Hematopoietic multipotent progenitor cell treated with erythropoietin and hydrocortisone succinate and interleukin-3 and kit ligand, for 15 days (in vitro differentiated cells): ENCODE measurements around the gene UVSSA.
"Not testable (repeated sequence)": the region's sequence is repeated elsewhere in the genome, so short reads cannot be mapped to it uniquely, and the experiment has no call there.

ENCODE experiments used
- DNase-seq: peaks from one replicate; pipeline ENCODE4 v3.0.0-alpha.2; 2015; ENCODE audit warnings: low spot score

Gene UVSSA

GRCh38 chr4:1330761-1331590 is 16.0 kb upstream of the UVSSA start:
- no peak for DNase-seq

- no peak for DNase-seq
Measured at GRCh38 chr4:1331591-1332353, 15.2 kb upstream of the UVSSA start.

GRCh38 chr4:1332686-1333085 is 14.3 kb upstream of the UVSSA start:
- DNase-seq, result no peak

GRCh38 chr4:1333256-1333655 is 13.8 kb upstream of the UVSSA start:
- no peak for DNase-seq

GRCh38 chr4:1333851-1334578 is 13.0 kb upstream of the UVSSA start:
- not testable (repeated sequence) for DNase-seq

- DNase-seq, result no peak
Measured at GRCh38 chr4:1334579-1334895, 12.5 kb upstream of the UVSSA start.

- DNase-seq, result not testable (repeated sequence)
Measured at GRCh38 chr4:1335193-1335883, 11.7 kb upstream of the UVSSA start.

- DNase-seq, result no peak
Measured at GRCh38 chr4:1336088-1336491, 10.9 kb upstream of the UVSSA start.

GRCh38 chr4:1337376-1337831 is 9.6 kb upstream of the UVSSA start:
- no peak for DNase-seq

GRCh38 chr4:1337951-1338751 is 8.9 kb upstream of the UVSSA start:
- DNase-seq, result no peak

GRCh38 chr4:1338752-1339414 is 8.1 kb upstream of the UVSSA start:
- DNase-seq, result no peak

GRCh38 chr4:1339489-1339888 is 7.5 kb upstream of the UVSSA start:
- no peak for DNase-seq

GRCh38 chr4:1340181-1340747 is 6.7 kb upstream of the UVSSA start:
- DNase-seq, result no peak

GRCh38 chr4:1340861-1341260 is 6.1 kb upstream of the UVSSA start:
- DNase-seq, result no peak

GRCh38 chr4:1342003-1342402 is 5.0 kb upstream of the UVSSA start:
- no peak for DNase-seq

GRCh38 chr4:1344696-1345095 is 2.3 kb upstream of the UVSSA start:
- DNase-seq, result no peak

GRCh38 chr4:1345903-1346780 is 866 bp upstream of the UVSSA start:
- peak; percentile 21 for DNase-seq

GRCh38 chr4:1347410-1347864 is 429 bp downstream of the UVSSA start:
- DNase-seq, result peak; percentile 42

- peak; percentile 7 for DNase-seq
Measured at GRCh38 chr4:1348014-1348513, 1.1 kb downstream of the UVSSA start.
